K562 treated with DMSO at 1 percent for 48 hours (cell line): ENCODE measurements around the gene TOR3A. TPM values are rescaled to one million over a fixed set of nuclear protein-coding genes. Genes with fewer than 3 reads are reported as not detected.

Experiments used
- total RNA-seq: library from RNA; unstranded; fragments of 300-600 nt; gene quantifications from 2 replicates; pipeline ENCODE4 v1.2.3, GENCODE V29; 2022; ENCODE audit warnings: low replicate concordance; ENCODE audit errors: extremely low read depth

The TOR3A gene
- not detected in 2 replicates for total RNA-seq

GRCh38 chr1:179081687-179082332, at the start of gene TOR3A:
TOR3A (plus strand) TSS chr1:179082070; CDS start chr1:179082129, 59 bp downstream.

Other genes with a start within 250 kb of the TOR3A start
- gene ANGPTL1, start 211.0 kb upstream of the TOR3A start, total RNA-seq: not detected in 2 replicates
- gene FAM20B, start 56.2 kb upstream of the TOR3A start, total RNA-seq: not detected in 2 replicates
- gene ABL2, start 147.6 kb downstream of the TOR3A start, total RNA-seq: not detected in 2 replicates
- not detected in 2 replicates for gene SOAT1, start 211.7 kb downstream of the TOR3A start, total RNA-seq